ENCODE data around the gene P2RX1. TPM values are rescaled to one million over a fixed set of nuclear protein-coding genes. Genes with fewer than 3 reads are reported as not detected.

P2RX1 gene
- total RNA-seq, 1 donor from 2014 or later: 4.0 TPM

DNA sequence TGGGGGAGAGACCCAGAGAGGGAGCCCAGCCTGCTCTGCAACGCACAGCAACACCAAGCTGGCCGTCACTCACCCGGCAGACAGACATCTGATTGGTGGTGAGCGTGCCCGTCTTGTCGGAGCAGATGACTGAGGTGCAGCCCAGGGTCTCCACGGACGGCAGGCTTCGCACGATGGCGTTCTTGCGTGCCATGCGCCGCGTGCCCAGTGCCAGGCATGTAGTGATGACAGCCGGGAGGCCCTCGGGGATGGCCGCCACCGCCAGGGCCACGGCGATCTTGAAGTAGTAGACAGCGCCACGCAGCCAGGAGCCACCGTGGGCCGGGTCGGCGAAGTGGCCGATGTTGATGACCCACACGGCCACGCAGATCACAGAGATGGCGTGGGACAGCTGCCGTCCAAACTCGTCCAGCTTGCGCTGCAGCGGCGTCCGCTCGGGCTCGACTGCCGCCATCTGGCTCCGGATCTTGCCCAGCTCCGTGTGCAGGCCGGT lies 31.1 kb upstream of the P2RX1 start:
- no peak overlapping the region for H3K27ac Mint-ChIP-seq
- DNase-seq (ENCODE audit: low spot score): no peak
- H3K4me3 Mint-ChIP-seq (ENCODE audit: low read depth): no peak overlapping the region
- no peaks in the 10 kb centered on the region for H3K27me3 Mint-ChIP-seq (ENCODE audit: low read depth)
- peaks cover 58% of the 10 kb centered on the region for H3K36me3 Mint-ChIP-seq (ENCODE audit: low read depth)
- H3K4me1 Mint-ChIP-seq (ENCODE audit: low read depth): no peaks in the 10 kb centered on the region
- H3K9me3 Mint-ChIP-seq: no peaks in the 10 kb centered on the region
- intact Hi-C loops (cut with micrococcal nuclease): no loop called here

DNA sequence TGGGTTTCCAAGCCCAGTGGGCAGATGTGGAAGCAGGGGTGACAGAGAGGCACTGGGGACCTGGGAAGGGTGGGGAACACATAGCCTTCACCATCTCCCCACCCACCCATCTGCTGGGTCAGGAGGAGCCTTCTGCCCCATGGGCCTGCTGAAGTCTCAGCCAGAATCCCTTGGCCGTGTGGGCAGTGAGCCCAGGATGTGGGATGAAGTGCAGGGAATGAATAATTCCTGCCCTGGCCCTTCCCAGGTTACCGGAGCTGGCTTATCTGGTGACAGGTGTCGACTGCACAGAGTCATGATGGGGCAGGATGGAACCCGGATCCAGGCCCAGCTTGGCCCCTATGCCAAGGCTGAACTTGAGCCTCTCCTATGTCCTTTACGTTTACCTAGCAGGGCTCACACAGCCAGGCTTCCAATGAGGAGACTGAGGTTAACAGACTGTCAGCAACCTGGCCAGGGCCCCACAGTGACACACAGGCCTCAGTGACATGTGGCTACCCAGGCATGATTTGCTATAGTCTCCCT lies 30.5 kb upstream of the P2RX1 start:
- Mint-ChIP-seq H3K9me3 (no peaks in the 10 kb centered on the region), H3K36me3 (ENCODE audit: low read depth) (peaks cover 59% of the 10 kb centered on the region), H3K27ac (no peak overlapping the region), H3K27me3 (ENCODE audit: low read depth) (no peaks in the 10 kb centered on the region), H3K4me1 (ENCODE audit: low read depth) (no peaks in the 10 kb centered on the region), H3K4me3 (ENCODE audit: low read depth) (no peak overlapping the region)
- intact Hi-C loops (cut with micrococcal nuclease): no loop called here
- DNase-seq (ENCODE audit: low spot score): no peak

DNA sequence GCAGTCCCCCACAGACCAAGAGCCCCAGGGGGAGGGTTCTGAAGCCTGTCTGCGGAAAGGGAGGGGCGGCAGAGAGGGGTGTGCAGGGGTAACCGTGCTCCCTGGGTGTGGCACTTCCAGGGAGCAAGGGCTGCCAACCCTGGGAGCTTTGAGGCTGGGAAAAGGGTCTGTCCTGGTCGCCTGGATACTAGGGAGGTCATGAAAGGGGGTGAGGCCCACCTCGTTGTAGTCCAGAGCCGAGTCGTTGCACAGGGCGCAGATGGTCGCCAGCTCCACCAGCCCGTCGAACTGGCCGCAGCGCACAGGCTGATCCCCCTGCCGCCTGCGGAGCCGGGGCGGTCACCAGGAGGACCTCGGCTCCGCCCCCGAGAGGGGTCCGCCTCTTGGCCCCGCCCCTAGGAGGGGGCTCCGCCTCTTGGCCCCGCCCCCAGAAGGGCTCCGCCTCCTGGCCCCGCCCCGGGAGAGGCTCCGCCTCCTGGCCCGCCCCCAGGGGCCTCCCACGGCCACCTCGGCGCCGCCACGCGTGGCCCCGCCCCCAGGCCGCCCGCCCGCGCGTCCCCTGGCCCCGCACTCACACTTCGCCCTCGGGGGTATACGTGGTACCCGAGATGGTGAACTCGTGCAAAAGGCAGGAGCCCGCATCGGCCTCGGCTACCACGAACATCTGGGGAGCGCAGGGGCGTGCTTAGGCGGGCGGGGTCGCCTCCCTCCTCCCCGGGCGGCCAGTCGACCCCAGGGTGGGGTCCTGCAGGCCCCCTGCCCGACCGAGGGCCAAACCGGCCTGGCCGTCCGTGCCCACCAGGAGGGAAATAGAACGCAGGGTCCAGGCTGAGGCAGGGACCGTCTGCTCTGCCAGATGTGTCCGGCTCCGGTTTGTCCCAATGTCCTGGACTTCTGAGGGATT lies 28.5 kb upstream of the P2RX1 start:
- Mint-ChIP-seq H3K9me3 (no peaks in the 10 kb centered on the region), H3K36me3 (ENCODE audit: low read depth) (peaks cover 66% of the 10 kb centered on the region), H3K27ac (no peak overlapping the region), H3K4me1 (ENCODE audit: low read depth) (no peaks in the 10 kb centered on the region), H3K4me3 (ENCODE audit: low read depth) (no peak overlapping the region), H3K27me3 (ENCODE audit: low read depth) (no peaks in the 10 kb centered on the region)
- DNase-seq (ENCODE audit: low spot score): no peak
- intact Hi-C loops (cut with micrococcal nuclease): no loop called here

DNA sequence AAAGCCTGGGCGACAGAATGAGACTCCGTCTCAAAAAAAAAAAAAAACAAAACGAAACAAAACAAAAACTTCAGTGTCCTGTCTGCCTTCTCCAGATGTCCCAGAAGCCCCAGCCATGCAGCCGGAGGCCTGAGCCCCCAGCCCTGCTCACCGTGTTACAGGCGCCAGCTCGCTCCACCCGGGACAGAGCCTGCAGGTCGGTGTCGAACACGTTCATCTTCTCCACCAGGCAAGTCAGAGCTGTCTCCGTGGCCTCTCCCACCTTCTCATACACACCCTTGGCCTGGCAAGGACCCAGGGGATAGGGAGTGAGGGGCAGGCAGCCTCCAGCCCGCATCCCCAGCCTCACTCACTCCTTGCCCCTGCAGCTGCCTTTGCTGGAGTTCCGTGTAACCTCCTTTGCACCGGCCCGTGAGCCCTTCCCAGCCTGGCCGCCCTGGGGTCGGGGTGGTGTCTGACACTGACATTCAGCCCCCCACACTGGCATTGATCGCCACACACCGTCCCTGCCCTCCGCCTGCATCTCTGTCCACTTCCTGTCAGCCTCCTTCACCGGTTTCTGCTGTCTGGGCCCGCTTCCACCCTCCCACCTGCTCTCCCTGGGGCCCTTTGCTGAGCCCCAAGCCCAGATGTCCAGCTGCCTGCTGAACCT lies 27.1 kb upstream of the P2RX1 start:
- intact Hi-C loops (cut with micrococcal nuclease): no loop called here
- Mint-ChIP-seq H3K4me3 (ENCODE audit: low read depth) (no peak overlapping the region), H3K36me3 (ENCODE audit: low read depth) (peaks cover 67% of the 10 kb centered on the region), H3K27me3 (ENCODE audit: low read depth) (no peaks in the 10 kb centered on the region), H3K4me1 (ENCODE audit: low read depth) (no peaks in the 10 kb centered on the region), H3K9me3 (no peaks in the 10 kb centered on the region), H3K27ac (no peak overlapping the region)
- DNase-seq (ENCODE audit: low spot score): no peak

DNA sequence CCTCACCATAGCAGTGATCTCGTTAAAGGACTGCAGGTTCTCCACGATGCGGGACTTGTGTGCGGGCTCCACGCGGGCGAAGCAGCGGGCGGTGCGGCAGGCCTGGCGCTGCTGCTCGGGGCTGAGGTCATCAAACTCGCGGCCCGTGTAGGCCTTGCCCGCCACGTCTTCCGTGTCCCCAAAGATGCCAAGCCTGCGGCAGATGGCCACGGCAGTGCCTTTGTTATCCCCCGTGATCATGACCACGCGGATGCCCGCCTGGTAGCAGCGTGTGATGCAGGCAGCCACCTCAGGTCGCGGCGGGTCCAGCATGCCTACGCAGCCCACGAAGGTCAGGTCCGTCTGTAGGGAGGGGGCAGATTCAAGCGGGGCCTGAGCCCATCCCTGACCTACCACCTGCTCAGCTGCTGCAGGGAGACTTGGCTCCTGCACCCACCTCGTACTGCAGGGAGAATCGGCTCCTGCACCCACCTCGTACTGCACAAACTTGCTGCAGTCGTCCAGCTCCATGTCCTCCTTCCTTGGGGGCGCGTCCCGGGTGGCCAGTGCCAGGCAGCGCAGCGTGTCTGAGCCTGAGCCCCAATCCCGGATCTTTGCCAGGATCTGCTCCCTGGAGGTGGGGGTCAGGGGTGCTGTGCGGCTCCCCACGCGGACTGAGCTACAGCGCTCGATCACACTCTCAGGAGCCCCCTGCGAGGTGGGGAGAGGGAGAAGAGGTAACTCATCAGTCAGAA lies 24.9 kb upstream of the P2RX1 start:
- Mint-ChIP-seq H3K27ac (no peak overlapping the region), H3K4me3 (ENCODE audit: low read depth) (no peak overlapping the region), H3K4me1 (ENCODE audit: low read depth) (no peaks in the 10 kb centered on the region), H3K27me3 (ENCODE audit: low read depth) (no peaks in the 10 kb centered on the region), H3K9me3 (no peaks in the 10 kb centered on the region), H3K36me3 (ENCODE audit: low read depth) (peaks cover 76% of the 10 kb centered on the region)
- intact Hi-C loops (cut with micrococcal nuclease): no loop called here
- DNase-seq (ENCODE audit: low spot score): no peak

DNA sequence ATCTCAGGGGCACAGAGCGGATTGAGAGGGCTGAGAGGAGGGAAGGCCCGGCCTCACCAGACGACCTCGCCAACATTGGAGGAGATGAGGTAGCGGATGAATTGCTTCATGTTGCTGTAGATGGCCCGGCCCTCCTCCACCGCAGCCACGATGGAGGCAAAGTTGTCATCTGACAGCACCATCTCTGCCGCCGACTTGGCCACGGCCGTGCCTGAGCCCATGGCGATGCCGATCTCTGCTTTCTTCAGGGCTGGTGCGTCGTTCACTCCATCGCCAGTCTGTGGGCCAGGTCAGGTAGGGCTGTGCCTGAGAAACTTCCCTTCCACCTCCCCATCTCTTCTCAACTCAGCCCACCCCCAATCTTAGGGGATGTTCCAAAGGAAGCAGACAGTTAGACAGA lies 21.1 kb upstream of the P2RX1 start:
- Mint-ChIP-seq H3K9me3 (no peaks in the 10 kb centered on the region), H3K4me1 (ENCODE audit: low read depth) (no peaks in the 10 kb centered on the region), H3K27ac (no peak overlapping the region), H3K27me3 (ENCODE audit: low read depth) (no peaks in the 10 kb centered on the region), H3K4me3 (ENCODE audit: low read depth) (no peak overlapping the region), H3K36me3 (ENCODE audit: low read depth) (peaks cover 68% of the 10 kb centered on the region)
- no peak for DNase-seq (ENCODE audit: low spot score)
- intact Hi-C loops (cut with micrococcal nuclease): no loop called here

DNA sequence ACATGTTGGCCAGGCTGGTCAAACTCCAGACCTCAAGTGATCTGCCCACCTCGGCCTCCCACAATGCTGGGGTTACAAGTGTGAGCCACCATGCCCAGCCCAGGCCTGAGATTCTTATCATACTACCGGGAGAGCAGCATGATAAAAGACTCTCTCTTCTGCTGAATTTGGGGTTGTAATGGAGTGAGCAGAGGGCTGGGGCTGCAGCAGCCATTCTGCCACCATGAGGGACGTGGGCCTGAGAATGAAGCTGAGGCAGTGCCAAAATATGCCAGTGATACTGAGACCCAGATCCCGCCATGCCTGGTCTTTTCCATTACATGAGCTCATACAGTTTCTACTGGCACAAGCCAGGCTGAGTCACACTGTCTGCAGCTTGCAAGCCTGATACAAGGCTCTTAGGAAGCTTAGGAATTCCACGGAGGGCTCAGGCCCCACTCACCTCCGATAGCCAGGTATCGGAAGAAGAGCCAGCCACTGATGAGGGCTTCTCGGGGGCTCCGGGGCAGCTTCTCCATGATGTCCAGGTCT lies 19.6 kb upstream of the P2RX1 start:
- no peak overlapping the region for H3K4me3 Mint-ChIP-seq (ENCODE audit: low read depth)
- H3K36me3 Mint-ChIP-seq (ENCODE audit: low read depth): peaks cover 71% of the 10 kb centered on the region
- no peaks in the 10 kb centered on the region for H3K27me3 Mint-ChIP-seq (ENCODE audit: low read depth)
- intact Hi-C loops (cut with micrococcal nuclease): no loop called here
- H3K9me3 Mint-ChIP-seq: no peaks in the 10 kb centered on the region
- no peaks in the 10 kb centered on the region for H3K4me1 Mint-ChIP-seq (ENCODE audit: low read depth)
- no peak for DNase-seq (ENCODE audit: low spot score)
- no peak overlapping the region for H3K27ac Mint-ChIP-seq

DNA sequence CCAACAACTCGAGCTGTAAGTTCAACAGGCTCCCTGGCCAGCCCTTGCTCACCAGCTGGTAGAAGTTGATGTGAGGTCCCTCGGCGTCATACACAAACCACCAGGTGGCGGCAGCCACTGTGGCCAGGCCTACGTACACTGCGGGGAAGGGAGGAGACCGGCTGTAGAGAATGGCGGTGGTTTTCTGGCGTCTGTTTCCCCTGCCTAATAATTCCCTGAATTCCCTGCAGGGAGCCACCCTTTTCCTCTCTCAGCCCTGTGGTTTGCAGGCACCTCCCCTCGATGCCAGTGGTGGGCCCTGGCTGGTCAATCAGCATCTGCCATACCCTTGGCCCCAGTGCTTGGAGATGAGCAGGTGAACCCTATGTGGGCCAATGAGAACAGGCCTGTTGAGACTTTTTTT lies 18.9 kb upstream of the P2RX1 start:
- intact Hi-C loops (cut with micrococcal nuclease): no loop called here
- Mint-ChIP-seq H3K27me3 (ENCODE audit: low read depth) (no peaks in the 10 kb centered on the region), H3K36me3 (ENCODE audit: low read depth) (peaks cover 71% of the 10 kb centered on the region), H3K9me3 (no peaks in the 10 kb centered on the region), H3K4me3 (ENCODE audit: low read depth) (no peak overlapping the region), H3K27ac (no peak overlapping the region), H3K4me1 (ENCODE audit: low read depth) (no peaks in the 10 kb centered on the region)
- no peak for DNase-seq (ENCODE audit: low spot score)

DNA sequence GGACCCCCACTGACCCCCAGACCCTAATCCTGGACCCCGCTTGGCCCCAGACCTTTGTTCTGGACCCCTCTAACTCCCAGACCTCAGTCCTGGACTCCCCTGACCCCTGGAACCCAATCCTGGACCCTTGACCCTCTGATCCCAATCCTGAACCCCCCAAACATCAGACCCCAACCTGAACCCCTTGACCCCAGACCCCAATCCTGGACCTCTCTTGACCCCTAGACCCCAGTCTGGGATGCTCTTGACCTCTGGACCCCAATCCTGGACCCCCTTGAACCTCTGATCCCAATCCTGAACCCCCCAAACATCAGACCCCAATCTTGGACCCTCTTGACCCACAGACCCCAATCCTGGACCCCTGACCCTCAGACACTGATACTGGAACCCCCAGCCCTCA lies 13.5 kb upstream of the P2RX1 start:
- Mint-ChIP-seq H3K4me1 (ENCODE audit: low read depth) (no peaks in the 10 kb centered on the region), H3K36me3 (ENCODE audit: low read depth) (peaks cover 50% of the 10 kb centered on the region), H3K27ac (no peak overlapping the region), H3K9me3 (no peaks in the 10 kb centered on the region), H3K27me3 (ENCODE audit: low read depth) (no peaks in the 10 kb centered on the region), H3K4me3 (ENCODE audit: low read depth) (no peak overlapping the region)
- DNase-seq (ENCODE audit: low spot score): no peak
- intact Hi-C loops (cut with micrococcal nuclease): no loop called here

DNA sequence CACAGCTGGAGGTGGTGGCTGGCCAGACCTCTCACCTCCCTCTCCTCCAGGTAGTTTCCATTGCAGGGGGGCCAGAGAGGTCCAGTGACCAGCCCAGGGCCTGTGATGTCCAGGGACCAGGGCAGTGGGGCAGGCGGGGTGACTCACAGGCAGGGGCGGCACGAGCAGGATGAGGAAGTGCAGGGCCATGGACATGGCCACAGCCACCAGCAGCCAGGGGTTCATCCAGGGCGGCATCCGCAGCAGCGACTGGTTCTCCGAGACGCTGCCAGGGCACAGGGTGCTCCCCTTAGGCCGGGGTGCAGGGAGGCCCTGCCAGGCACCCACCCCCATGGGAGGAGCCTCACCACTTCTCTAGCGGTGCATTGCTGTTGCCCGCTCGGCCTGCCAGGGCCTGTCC lies 12.9 kb upstream of the P2RX1 start:
- H3K4me1 Mint-ChIP-seq (ENCODE audit: low read depth): no peaks in the 10 kb centered on the region
- DNase-seq (ENCODE audit: low spot score): no peak
- no peak overlapping the region for H3K27ac Mint-ChIP-seq
- no peaks in the 10 kb centered on the region for H3K27me3 Mint-ChIP-seq (ENCODE audit: low read depth)
- intact Hi-C loops (cut with micrococcal nuclease): no loop called here
- no peak overlapping the region for H3K4me3 Mint-ChIP-seq (ENCODE audit: low read depth)
- H3K9me3 Mint-ChIP-seq: no peaks in the 10 kb centered on the region
- peaks cover 50% of the 10 kb centered on the region for H3K36me3 Mint-ChIP-seq (ENCODE audit: low read depth)

DNA sequence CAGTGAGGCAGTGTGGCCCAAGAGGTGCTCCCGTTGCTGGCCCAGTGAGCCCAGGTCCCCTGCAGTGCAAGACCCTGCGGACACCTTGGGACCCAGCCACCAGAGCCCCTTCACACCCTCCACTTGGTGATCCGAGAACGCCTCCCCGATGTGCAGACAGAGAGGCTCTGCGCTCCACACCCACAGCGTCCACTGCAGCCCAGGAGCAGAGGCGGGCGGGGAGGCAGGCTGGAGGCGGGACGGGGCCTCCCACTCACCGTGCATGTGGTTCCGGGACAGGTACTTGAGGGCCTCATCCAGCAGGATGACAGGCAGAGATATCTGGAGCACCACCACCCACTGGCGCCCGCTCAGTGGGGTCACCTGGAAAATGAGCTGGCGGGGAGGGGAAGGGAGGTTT lies 12.1 kb upstream of the P2RX1 start:
- no peak for DNase-seq (ENCODE audit: low spot score)
- H3K9me3 Mint-ChIP-seq: no peaks in the 10 kb centered on the region

DNA sequence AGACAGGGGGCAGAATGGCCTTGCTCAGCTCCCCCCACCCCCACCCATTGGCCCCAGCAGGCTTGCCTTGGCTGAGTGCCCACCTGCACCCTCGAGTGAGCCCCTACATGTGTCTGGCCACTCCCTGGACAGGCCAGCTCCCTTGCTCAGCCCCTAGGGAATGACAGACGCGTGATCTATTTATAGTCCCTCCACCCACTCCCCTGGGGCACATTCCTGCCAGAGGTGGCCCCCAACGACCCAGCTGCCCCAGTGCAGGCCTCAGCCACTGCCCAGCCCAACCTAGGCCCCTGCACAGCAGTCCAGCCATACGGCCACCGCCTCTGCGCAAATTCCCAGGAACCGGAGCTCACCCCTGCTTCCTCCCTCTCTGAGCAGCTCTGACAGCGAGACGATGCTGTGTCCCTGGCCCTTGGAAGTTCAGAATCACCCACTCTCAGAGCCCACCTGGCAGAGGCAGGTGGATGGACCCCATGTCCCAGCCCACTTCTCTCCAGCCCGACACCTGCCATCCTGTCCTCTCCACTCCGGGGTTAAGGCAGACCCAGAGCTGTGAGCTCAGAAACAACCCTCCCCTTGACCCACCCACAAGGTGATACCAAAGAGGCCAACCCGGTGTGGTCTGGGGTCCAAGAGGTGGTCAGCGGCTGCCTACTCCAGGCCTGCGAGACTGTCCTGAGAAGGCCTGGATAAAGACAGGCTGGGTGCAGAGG lies 11.5 kb upstream of the P2RX1 start:
- no peak for DNase-seq (ENCODE audit: low spot score)
- Mint-ChIP-seq H3K9me3 (no peaks in the 10 kb centered on the region), H3K27ac (no peak overlapping the region), H3K4me1 (ENCODE audit: low read depth) (no peaks in the 10 kb centered on the region), H3K4me3 (ENCODE audit: low read depth) (no peak overlapping the region), H3K27me3 (ENCODE audit: low read depth) (no peaks in the 10 kb centered on the region), H3K36me3 (ENCODE audit: low read depth) (peaks cover 52% of the 10 kb centered on the region)
- intact Hi-C loops (cut with micrococcal nuclease): no loop called here

More for the DNA sequence above, 12.1 kb upstream of the P2RX1 start:
- intact Hi-C loops (cut with micrococcal nuclease): no loop called here
- Mint-ChIP-seq H3K27me3 (ENCODE audit: low read depth) (no peaks in the 10 kb centered on the region), H3K4me1 (ENCODE audit: low read depth) (no peaks in the 10 kb centered on the region), H3K36me3 (ENCODE audit: low read depth) (peaks cover 51% of the 10 kb centered on the region), H3K4me3 (ENCODE audit: low read depth) (no peak overlapping the region), H3K27ac (no peak overlapping the region)

All from activated T-helper 2 cell treated with anti-CD3 and anti-CD28 coated beads, Interferon-gamma antibody, Interleukin-2, Interleukin-4, amounts not matched to agents 10 μg/mL and 5 μg/mL and 100 μg/mL, durations not matched to agents 14 hours and 24 hours and 36 hours (primary cell).